Measurements from ENCODE around the gene BTN3A1. TPM values are rescaled to one million over a fixed set of nuclear protein-coding genes. Genes with fewer than 3 reads are reported as not detected.

Gene BTN3A1
- total and polyA plus RNA-seq, 2 of the 13 experiments (the other 11 are each of a cell fraction or from before 2014, with no cell fraction given), result 13.3 to 14.0 TPM

DNA sequence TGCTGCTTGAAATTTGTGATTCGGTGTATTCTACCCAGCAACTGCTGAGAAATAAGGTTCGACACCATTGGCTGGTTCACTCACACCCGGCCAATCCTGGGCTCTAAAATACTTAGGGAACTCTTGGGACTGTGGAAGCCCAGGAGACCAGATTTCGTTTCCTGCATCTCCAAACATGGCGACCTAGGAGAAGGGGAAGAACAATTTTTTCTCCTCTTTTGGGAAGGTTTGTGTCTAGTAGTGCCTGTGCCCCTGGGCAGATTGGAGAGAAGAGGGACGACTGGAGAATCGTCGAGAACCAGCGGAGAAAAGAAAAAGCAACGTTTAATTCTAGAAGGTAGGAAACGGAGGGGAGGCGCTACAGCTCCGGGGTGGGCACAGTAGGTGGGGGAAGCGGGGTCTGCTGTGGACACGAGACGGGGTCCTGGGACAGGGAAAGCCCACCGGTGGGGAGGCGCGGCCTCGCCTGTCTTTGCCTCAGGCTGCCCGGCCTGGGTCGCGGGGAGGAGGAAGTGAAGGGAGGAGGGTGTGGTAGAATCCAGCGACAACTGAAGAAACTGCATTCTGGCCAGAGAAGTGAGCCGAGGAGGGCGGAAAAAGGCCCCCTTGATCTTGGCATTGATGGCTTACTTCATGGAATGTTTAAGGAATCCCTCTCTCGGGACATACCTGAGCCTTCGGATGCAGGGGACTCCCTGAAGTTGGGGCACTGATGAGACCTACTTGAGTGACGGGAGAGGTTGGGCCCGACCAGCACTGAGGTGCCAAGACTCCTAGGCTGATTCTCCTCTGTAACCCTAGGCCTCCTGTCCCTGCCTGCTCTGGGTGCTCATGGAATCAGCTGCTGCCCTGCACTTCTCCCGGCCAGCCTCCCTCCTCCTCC, 56.0 kb downstream of the BTN3A1 start, which contains the start of gene BTN2A1 (continued):
- TF ChIP-seq, protein P1, sequence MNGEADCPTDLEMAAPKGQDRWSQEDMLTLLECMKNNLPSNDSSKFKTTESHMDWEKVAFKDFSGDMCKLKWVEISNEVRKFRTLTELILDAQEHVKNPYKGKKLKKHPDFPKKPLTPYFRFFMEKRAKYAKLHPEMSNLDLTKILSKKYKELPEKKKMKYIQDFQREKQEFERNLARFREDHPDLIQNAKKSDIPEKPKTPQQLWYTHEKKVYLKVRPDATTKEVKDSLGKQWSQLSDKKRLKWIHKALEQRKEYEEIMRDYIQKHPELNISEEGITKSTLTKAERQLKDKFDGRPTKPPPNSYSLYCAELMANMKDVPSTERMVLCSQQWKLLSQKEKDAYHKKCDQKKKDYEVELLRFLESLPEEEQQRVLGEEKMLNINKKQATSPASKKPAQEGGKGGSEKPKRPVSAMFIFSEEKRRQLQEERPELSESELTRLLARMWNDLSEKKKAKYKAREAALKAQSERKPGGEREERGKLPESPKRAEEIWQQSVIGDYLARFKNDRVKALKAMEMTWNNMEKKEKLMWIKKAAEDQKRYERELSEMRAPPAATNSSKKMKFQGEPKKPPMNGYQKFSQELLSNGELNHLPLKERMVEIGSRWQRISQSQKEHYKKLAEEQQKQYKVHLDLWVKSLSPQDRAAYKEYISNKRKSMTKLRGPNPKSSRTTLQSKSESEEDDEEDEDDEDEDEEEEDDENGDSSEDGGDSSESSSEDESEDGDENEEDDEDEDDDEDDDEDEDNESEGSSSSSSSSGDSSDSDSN (CRISPR knock-in tag; IDR thresholded peaks at IDR 0.05), result peak; percentile 40; the same call in 1 of the 2 replicates
- TF ChIP-seq FLYWCH1 (CRISPR knock-in tag; IDR thresholded peaks at IDR 0.05) (no peak), RBM22 (optimal IDR thresholded peaks at IDR 0.05; ENCODE audit: low read length) (no peak), ESRRA (CRISPR knock-in tag; IDR thresholded peaks at IDR 0.05; ENCODE audit: low read depth) (no peak), ASH2L (IDR thresholded peaks at IDR 0.05; ENCODE audit: insufficient read length, low read depth, low read length) (no peak), POLR2AphosphoS5 (IDR thresholded peaks at IDR 0.05; ENCODE audit: low read depth, low read length) (peak; percentile 83), KAT2B (IDR thresholded peaks at IDR 0.05; ENCODE audit: borderline replicate concordance, low read depth, low read length) (no peak), ZMYM2 (CRISPR knock-in tag; IDR thresholded peaks at IDR 0.05) (no peak), ZNF75D (CRISPR knock-in tag; IDR thresholded peaks at IDR 0.05; ENCODE audit: borderline replicate concordance) (no peak), ZNF547 (CRISPR knock-in tag; IDR thresholded peaks at IDR 0.05) (no peak), ZNF333 (CRISPR knock-in tag; IDR thresholded peaks at IDR 0.05; ENCODE audit: borderline replicate concordance) (no peak), ZNF343 (CRISPR knock-in tag; IDR thresholded peaks at IDR 0.05) (no peak; the same call in 1 of the 2 replicates), ZNF17 (CRISPR knock-in tag; IDR thresholded peaks at IDR 0.05) (no peak), ZNF251 (CRISPR knock-in tag; IDR thresholded peaks at IDR 0.05) (no peak), PLRG1 (conservative IDR thresholded peaks at IDR 0.05) (no peak), ZNF383 (CRISPR knock-in tag; IDR thresholded peaks at IDR 0.05; ENCODE audit: borderline replicate concordance) (no peak)
- TF ChIP-seq, protein P2, sequence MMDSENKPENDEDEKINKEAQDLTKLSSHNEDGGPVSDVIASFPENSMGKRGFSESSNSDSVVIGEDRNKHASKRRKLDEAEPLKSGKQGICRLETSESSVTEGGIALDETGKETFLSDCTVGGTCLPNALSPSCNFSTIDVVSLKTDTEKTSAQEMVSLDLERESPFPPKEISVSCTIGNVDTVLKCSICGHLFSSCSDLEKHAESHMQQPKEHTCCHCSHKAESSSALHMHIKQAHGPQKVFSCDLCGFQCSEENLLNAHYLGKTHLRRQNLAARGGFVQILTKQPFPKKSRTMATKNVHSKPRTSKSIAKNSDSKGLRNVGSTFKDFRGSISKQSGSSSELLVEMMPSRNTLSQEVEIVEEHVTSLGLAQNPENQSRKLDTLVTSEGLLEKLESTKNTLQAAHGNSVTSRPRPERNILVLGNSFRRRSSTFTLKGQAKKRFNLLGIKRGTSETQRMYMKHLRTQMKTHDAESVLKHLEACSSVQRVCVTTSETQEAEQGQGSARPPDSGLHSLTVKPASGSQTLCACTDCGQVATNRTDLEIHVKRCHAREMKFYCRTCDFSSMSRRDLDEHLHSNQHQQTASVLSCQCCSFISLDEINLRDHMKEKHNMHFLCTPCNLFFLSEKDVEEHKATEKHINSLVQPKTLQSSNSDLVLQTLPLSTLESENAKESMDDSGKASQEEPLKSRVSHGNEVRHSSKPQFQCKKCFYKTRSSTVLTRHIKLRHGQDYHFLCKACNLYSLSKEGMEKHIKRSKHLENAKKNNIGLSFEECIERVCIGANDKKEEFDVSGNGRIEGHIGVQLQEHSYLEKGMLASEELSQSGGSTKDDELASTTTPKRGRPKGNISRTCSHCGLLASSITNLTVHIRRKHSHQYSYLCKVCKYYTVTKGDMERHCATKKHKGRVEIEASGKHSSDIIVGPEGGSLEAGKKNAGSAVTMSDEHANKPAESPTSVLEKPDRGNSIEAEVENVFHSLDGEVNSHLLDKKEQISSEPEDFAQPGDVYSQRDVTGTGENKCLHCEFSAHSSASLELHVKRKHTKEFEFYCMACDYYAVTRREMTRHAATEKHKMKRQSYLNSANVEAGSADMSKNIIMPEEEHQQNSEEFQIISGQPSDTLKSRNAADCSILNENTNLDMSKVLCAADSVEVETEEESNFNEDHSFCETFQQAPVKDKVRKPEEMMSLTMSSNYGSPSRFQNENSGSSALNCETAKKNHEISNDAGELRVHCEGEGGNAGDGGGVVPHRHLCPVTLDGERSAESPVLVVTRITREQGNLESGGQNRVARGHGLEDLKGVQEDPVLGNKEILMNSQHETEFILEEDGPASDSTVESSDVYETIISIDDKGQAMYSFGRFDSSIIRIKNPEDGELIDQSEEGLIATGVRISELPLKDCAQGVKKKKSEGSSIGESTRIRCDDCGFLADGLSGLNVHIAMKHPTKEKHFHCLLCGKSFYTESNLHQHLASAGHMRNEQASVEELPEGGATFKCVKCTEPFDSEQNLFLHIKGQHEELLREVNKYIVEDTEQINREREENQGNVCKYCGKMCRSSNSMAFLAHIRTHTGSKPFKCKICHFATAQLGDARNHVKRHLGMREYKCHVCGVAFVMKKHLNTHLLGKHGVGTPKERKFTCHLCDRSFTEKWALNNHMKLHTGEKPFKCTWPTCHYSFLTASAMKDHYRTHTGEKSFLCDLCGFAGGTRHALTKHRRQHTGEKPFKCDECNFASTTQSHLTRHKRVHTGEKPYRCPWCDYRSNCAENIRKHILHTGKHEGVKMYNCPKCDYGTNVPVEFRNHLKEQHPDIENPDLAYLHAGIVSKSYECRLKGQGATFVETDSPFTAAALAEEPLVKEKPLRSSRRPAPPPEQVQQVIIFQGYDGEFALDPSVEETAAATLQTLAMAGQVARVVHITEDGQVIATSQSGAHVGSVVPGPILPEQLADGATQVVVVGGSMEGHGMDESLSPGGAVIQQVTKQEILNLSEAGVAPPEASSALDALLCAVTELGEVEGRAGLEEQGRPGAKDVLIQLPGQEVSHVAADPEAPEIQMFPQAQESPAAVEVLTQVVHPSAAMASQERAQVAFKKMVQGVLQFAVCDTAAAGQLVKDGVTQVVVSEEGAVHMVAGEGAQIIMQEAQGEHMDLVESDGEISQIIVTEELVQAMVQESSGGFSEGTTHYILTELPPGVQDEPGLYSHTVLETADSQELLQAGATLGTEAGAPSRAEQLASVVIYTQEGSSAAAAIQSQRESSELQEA (CRISPR knock-in tag; IDR thresholded peaks at IDR 0.05; ENCODE audit: not compliant biosample characterization), result no peak
- TF ChIP-seq, protein P3, sequence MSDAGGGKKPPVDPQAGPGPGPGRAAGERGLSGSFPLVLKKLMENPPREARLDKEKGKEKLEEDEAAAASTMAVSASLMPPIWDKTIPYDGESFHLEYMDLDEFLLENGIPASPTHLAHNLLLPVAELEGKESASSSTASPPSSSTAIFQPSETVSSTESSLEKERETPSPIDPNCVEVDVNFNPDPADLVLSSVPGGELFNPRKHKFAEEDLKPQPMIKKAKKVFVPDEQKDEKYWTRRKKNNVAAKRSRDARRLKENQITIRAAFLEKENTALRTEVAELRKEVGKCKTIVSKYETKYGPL (CRISPR knock-in tag; IDR thresholded peaks at IDR 0.05), result no peak
